K562 (cell line): ENCODE measurements around the gene DPEP2NB. TPM values are rescaled to one million over a fixed set of nuclear protein-coding genes. Genes with fewer than 3 reads are reported as not detected.

ENCODE experiments used
- ATAC-seq: fragments of 200-7000 bp; cut with Tn5 transposase; 3 replicates; pipeline ENCODE4 v1.9.1; 2020; ENCODE audit warnings: moderate library complexity
- BruUV-seq: library from RNA; stranded (reverse); fragments of 400-500 nt; replicated peaks from 2 replicates; lab custom pipeline; 2021; lab: Mats Ljungman, UMichigan
- CTCF ChIA-PET: fragments of 300-600 bp; formaldehyde crosslinking; extraction: SDS; loops from one replicate; lab custom pipeline; 2021; ENCODE audit warnings: low intra/inter-chr PET ratio; lab: Yijun Ruan, JAX
- POLR2A ChIA-PET: fragments of 300-600, 350-650 bp; sonication (Branson Sonifier 250); formaldehyde crosslinking; extraction: SDS; loops from one replicate; lab custom pipeline; 2021; ENCODE audit warnings: antibody characterized with exemption, inconsistent platforms; lab: Yijun Ruan, JAX
- DNase-seq, 4 experiments: peaks; one replicate each; pipeline versions ENCODE4 v3.0.0 to v3.0.0-alpha.2; 2011 to 2018; ENCODE audit warnings: low spot score in 3 of 4, mixed read lengths in 3 of 4; ENCODE audit errors: extremely low read depth in 1 of 4
- FAIRE-seq: peaks from 2 replicates; lab custom pipeline; 2011; peaks lifted over from hg19 to GRCh38; lab: Jason Lieb, UNC
- H2AFZ ChIP-seq: 2 replicates; pipeline ENCODE4 v1.6.0; 2011; ENCODE audit warnings: low read depth, low read length, control low read depth, inconsistent platforms
- H3K27ac ChIP-seq: fragments of 200-600 bp; 3 replicates; pipeline ENCODE4 v1.8.0; 2011; ENCODE audit warnings: low read depth, mild to moderate bottlenecking, control low read depth, inconsistent platforms, low read length, moderate library complexity, mixed read lengths; ENCODE audit errors: extremely low read depth
- H3K27me3 ChIP-seq, 2 experiments: fragments of 300-600 bp in 1 of 2; 2 replicates in 1 of 2; 3 replicates in 1 of 2; pipeline versions ENCODE4 v1.6.0 to v1.8.0; 2011; ENCODE audit warnings: inconsistent platforms in 2 of 2, low read length in 2 of 2, mild to moderate bottlenecking in 1 of 2, mixed read lengths in 1 of 2, moderate library complexity in 1 of 2; ENCODE audit not compliant: control insufficient read depth in 2 of 2, insufficient read depth in 2 of 2
- H3K36me3 ChIP-seq: fragments of 300-600 bp; 3 replicates; pipeline ENCODE4 v1.8.0; 2011; ENCODE audit warnings: mild to moderate bottlenecking, low read length, inconsistent platforms; ENCODE audit not compliant: control insufficient read depth, insufficient read depth
- H3K4me1 ChIP-seq, 2 experiments: fragments of 200-600 bp in 1 of 2; replicated peaks in 1 of 2; 2 replicates in 1 of 2; 3 replicates in 1 of 2; pipeline versions ENCODE4 v1.5.1 to v1.8.0; 2011; ENCODE audit warnings: inconsistent platforms in 2 of 2, low read length in 2 of 2, mild to moderate bottlenecking in 1 of 2, mixed read lengths in 1 of 2, moderate library complexity in 1 of 2; ENCODE audit not compliant: control insufficient read depth in 2 of 2, insufficient read depth in 2 of 2
- H3K4me2 ChIP-seq: 2 replicates; pipeline ENCODE4 v1.6.1; 2011; ENCODE audit warnings: low read length, control low read depth, inconsistent platforms, mixed read lengths; ENCODE audit not compliant: insufficient read depth
- H3K4me3 ChIP-seq: fragments of 200-600 bp; sonication (generic), shearing (Covaris generic); 2 replicates; pipeline ENCODE4 v1.5.1; 2016; ENCODE audit warnings: control low read depth, inconsistent platforms
- H3K79me2 ChIP-seq: fragments of 200-600 bp; 3 replicates; pipeline ENCODE4 v1.8.0; 2011; ENCODE audit warnings: low read length, inconsistent platforms; ENCODE audit not compliant: control insufficient read depth, insufficient read depth
- H3K9ac ChIP-seq, 2 experiments: 2 replicates each; pipeline versions ENCODE4 v1.6.0 to v1.6.1; 2011; ENCODE audit warnings: low read depth in 2 of 2, low read length in 2 of 2, control low read depth in 1 of 2, inconsistent platforms in 1 of 2, mild to moderate bottlenecking in 1 of 2, mixed read lengths in 1 of 2; ENCODE audit not compliant: insufficient read depth in 1 of 2
- H3K9me1 ChIP-seq: one replicate; pipeline ENCODE4 v1.6.0; 2011; ENCODE audit warnings: inconsistent platforms, mild to moderate bottlenecking, low read length, moderate library complexity; ENCODE audit not compliant: control insufficient read depth, insufficient read depth
- H3K9me3 ChIP-seq: replicated peaks from 2 replicates; pipeline ENCODE4 v1.5.1; 2011; ENCODE audit warnings: low read depth, low read length, inconsistent platforms; ENCODE audit not compliant: control insufficient read depth, insufficient read depth
- H4K20me1 ChIP-seq: replicated peaks from 2 replicates; pipeline ENCODE4 v1.6.1; 2011; ENCODE audit warnings: low read length, inconsistent platforms, mixed read lengths; ENCODE audit not compliant: control insufficient read depth, insufficient read depth
- LCOR ChIP-seq: sonication (generic); formaldehyde crosslinking; IDR thresholded peaks from 2 replicates; pipeline ENCODE4 v1.8.0; 2022; ENCODE audit warnings: mild to moderate bottlenecking, missing genetic modification reagents
- RAD21 ChIP-seq, 2 experiments: fragments of 250-450 bp in 1 of 2; fragments of 450-650 bp in 1 of 2; sonication (Bioruptor Pico) in 1 of 2; formaldehyde crosslinking in 1 of 2; IDR thresholded peaks in 1 of 2; conservative IDR thresholded peaks in 1 of 2; 2 replicates each; pipeline versions ENCODE4 v1.4.0 to v1.8.0; 2020 to 2022; ENCODE audit warnings: mild to moderate bottlenecking in 2 of 2, moderate library complexity in 1 of 2
- WGBS: fragments of 100-300 bp; shearing (Covaris generic); methylation state at CpG from one replicate; pipeline ENCODE4 v1.1.6; 2016; ENCODE audit warnings: low coverage, mixed read lengths; ENCODE audit not compliant: insufficient coverage; ENCODE audit errors: missing lambda C conversion rate; 5-methylcytosine and 5-hydroxymethylcytosine counted together
- in situ Hi-C: fragments of 300-500 bp; cut with MboI; formaldehyde crosslinking; loops from 4 replicates; pipeline ENCODE4 v1.15.0; 2018; ENCODE audit warnings: inconsistent platforms, mixed read lengths
- intact Hi-C: fragments of 100-400 bp; cut with micrococcal nuclease; formaldehyde crosslinking; loops from 2 replicates; pipeline ENCODE4 v1.14.2; 2022
- polyA plus RNA-seq, 8 experiments: library from polyadenylated mRNA; depleted of rRNA in 4 of 8; stranded (reverse) in 5 of 8; unstranded in 3 of 8; fragments of >200 nt; fragmentation: Nextera tagmentation in 2 of 8; fragmentation: Illumina TruSeq in 1 of 8; extraction: Ambion mirVana in 2 of 8; extraction: Trizol in 1 of 8; gene quantifications; 2 replicates each; pipeline versions ENCODE4 v1.2.1 to v1.2.3, GENCODE V29; 2011 to 2014; ENCODE audit warnings: inconsistent platforms in 1 of 8, missing spikeins in 1 of 8
- total RNA-seq, 7 experiments: library from RNA; depleted of rRNA in 6 of 7; stranded (reverse); fragments of >200 nt in 6 of 7; fragmentation: Illumina TruSeq in 2 of 7; extraction: Trizol in 2 of 7; gene quantifications; 2 replicates each; pipeline versions ENCODE4 v1.2.1 to v1.2.3, GENCODE V29; 2011 to 2021; ENCODE audit warnings: low replicate concordance in 1 of 7
- TF ChIP-seq, protein P1 (sequence below), 3 experiments: IDR thresholded peaks in 2 of 3; conservative IDR thresholded peaks in 1 of 3; 2 replicates each; pipeline ENCODE4 v1.5.1; 2011 to 2012; ENCODE audit warnings: low read length in 3 of 3, mild to moderate bottlenecking in 3 of 3, control low read depth in 2 of 3, improper control_type of control experiment in 1 of 3, inconsistent platforms in 1 of 3, low read depth in 1 of 3, mixed read lengths in 1 of 3, moderate library complexity in 1 of 3; ENCODE audit not compliant: insufficient read depth in 2 of 3

DPEP2NB gene
- total and polyA plus RNA-seq, 9 of the 15 experiments (the other 6 are each of a cell fraction or from before 2014, with no cell fraction given) = not detected

- Histone ChIP-seq H3K4me1 (peaks cover 20 to 29% of the 10 kb centered on the region in 2 experiments), H3K27me3 (no peaks in the 10 kb centered on the region), H3K9me1 (no peaks in the 10 kb centered on the region), H3K9ac (no peak overlapping the region)
- 56% methylated on average over 6 of the region's 6 CpGs for WGBS
- in situ Hi-C loops = loop anchor here (10.0 kb wide), 1 partner anchor 325 kb away; the partner anchor contains the start of genes PRMT7 and SLC7A6OS
- POLR2A ChIA-PET = interaction anchor here (0.6 to 1.9 kb wide), 3 partner anchors 32 to 181 kb away, joined by 3 to 4 read pairs (median 4); partner anchors contain the start of genes DDX28 and DUS2
- no peak for DNase-seq
- no peak for ATAC-seq
- TF ChIP-seq, protein P1, sequence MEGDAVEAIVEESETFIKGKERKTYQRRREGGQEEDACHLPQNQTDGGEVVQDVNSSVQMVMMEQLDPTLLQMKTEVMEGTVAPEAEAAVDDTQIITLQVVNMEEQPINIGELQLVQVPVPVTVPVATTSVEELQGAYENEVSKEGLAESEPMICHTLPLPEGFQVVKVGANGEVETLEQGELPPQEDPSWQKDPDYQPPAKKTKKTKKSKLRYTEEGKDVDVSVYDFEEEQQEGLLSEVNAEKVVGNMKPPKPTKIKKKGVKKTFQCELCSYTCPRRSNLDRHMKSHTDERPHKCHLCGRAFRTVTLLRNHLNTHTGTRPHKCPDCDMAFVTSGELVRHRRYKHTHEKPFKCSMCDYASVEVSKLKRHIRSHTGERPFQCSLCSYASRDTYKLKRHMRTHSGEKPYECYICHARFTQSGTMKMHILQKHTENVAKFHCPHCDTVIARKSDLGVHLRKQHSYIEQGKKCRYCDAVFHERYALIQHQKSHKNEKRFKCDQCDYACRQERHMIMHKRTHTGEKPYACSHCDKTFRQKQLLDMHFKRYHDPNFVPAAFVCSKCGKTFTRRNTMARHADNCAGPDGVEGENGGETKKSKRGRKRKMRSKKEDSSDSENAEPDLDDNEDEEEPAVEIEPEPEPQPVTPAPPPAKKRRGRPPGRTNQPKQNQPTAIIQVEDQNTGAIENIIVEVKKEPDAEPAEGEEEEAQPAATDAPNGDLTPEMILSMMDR (IDR thresholded peaks at IDR 0.05 in 2 of 3, conservative IDR thresholded peaks at IDR 0.05 in 1 of 3; ENCODE audit: insufficient read depth in 2 of 3, low read depth in 1 of 3, low read length in 3 of 3) = peak in 2 of 3 experiments; percentile 17 to 37; a peak in 2 of 6 replicates
- no peak for TF ChIP-seq LCOR (CRISPR knock-in tag)
- peak in 1 of 2 experiments; percentile 37; a peak in 2 of 4 replicates for TF ChIP-seq RAD21 (CRISPR knock-in tag; conservative IDR thresholded peaks at IDR 0.05 in 1 of 2, IDR thresholded peaks at IDR 0.05 in 1 of 2)
- TF ChIP-seq, all 486 proteins: peak for 2
- Histone ChIP-seq H3K36me3 (no peaks in the 10 kb centered on the region), H2AFZ (no peak overlapping the region), H3K27ac (no peak overlapping the region), H4K20me1 (no peaks in the 10 kb centered on the region), H3K79me2 (no peaks in the 10 kb centered on the region), H3K9me3 (no peaks in the 10 kb centered on the region), H3K4me3 (no peak overlapping the region), H3K4me2 (no peak overlapping the region)
- no TSS peak for BruUV-seq
- intact Hi-C loops = no loop called here
- CTCF ChIA-PET = interaction anchor here (0.6 kb wide), 1 partner anchor 63 kb away, joined by 3 read pairs; no protein-coding TSS in a partner anchor
- no peak for FAIRE-seq
Observed at GRCh38 chr16:67990018-67990386, 25.7 kb downstream of the DPEP2NB start.
